OCI-LY1 (cell line): ENCODE data around the gene CISD1.

Experiments used
- H2AFZ ChIP-seq: fragments of 200-600 bp; sonication (generic), shearing (Covaris generic); 2 replicates; pipeline ENCODE4 v1.6.0; 2014; ENCODE audit warnings: antibody characterized with exemption, mild to moderate bottlenecking, low read length
- H3F3A ChIP-seq: fragments of 200-600 bp; sonication (generic), shearing (Covaris generic); 2 replicates; pipeline ENCODE4 v1.6.0; 2014; ENCODE audit warnings: mild to moderate bottlenecking, antibody characterized with exemption, low read length, moderate library complexity; ENCODE audit not compliant: insufficient read depth
- H3K27ac ChIP-seq: fragments of 200-600 bp; sonication (generic); 2 replicates; pipeline ENCODE4 v1.5.1; 2014; ENCODE audit warnings: low read length, mixed run types, mild to moderate bottlenecking, low read depth; ENCODE audit not compliant: poor library complexity, severe bottlenecking
- H3K27me3 ChIP-seq: fragments of 200-600 bp; sonication (generic); 2 replicates; pipeline ENCODE4 v1.6.0; 2014; ENCODE audit warnings: antibody characterized with exemption, mild to moderate bottlenecking, low read length, moderate library complexity; ENCODE audit not compliant: insufficient read depth
- H3K36me3 ChIP-seq: fragments of 200-600 bp; sonication (generic); 2 replicates; pipeline ENCODE4 v1.6.1; 2014; ENCODE audit warnings: mild to moderate bottlenecking, antibody characterized with exemption, low read length, moderate library complexity, mixed read lengths; ENCODE audit not compliant: insufficient read depth
- H3K4me1 ChIP-seq: fragments of 200-600 bp; sonication (generic); 2 replicates; pipeline ENCODE4 v1.5.1; 2014; ENCODE audit warnings: mild to moderate bottlenecking, low read length, moderate library complexity; ENCODE audit not compliant: insufficient read depth, severe bottlenecking
- H3K4me2 ChIP-seq: fragments of 200-600 bp; sonication (generic), shearing (Covaris generic); 2 replicates; pipeline ENCODE4 v1.6.1; 2014; ENCODE audit warnings: low read length
- H3K4me3 ChIP-seq: fragments of 200-600 bp; sonication (generic); 2 replicates; pipeline ENCODE4 v1.5.1; 2014; ENCODE audit warnings: low read length, low read depth, mild to moderate bottlenecking, mixed read lengths; ENCODE audit not compliant: poor library complexity, severe bottlenecking
- H3K79me2 ChIP-seq: fragments of 200-600 bp; shearing (Covaris generic); 2 replicates; pipeline ENCODE4 v1.6.1; 2016; ENCODE audit warnings: mixed run types, low read length, mixed read lengths; ENCODE audit not compliant: insufficient read depth
- H3K9ac ChIP-seq: fragments of 200-600 bp; sonication (generic), shearing (Covaris generic); 2 replicates; pipeline ENCODE4 v1.6.1; 2014; ENCODE audit warnings: mild to moderate bottlenecking, low read length, mixed read lengths
- H3K9me2 ChIP-seq: fragments of 200-600 bp; sonication (generic), shearing (Covaris generic); 2 replicates; pipeline ENCODE4 v1.6.1; 2014; ENCODE audit warnings: low read depth, mild to moderate bottlenecking, low read length, mixed read lengths
- H3K9me3 ChIP-seq: fragments of 200-600 bp; shearing (Covaris generic); 2 replicates; pipeline ENCODE4 v1.6.1; 2014; ENCODE audit warnings: low read length, mixed read lengths
- H4K20me1 ChIP-seq: fragments of 200-600 bp; sonication (generic), shearing (Covaris generic); 2 replicates; pipeline ENCODE4 v1.6.0; 2016; ENCODE audit warnings: mild to moderate bottlenecking, low read length; ENCODE audit not compliant: insufficient read depth
- CTCF ChIP-seq: fragments of 200-600 bp; sonication (generic), shearing (Covaris generic); IDR thresholded peaks from 2 replicates; pipeline ENCODE4 v1.5.1; 2017; ENCODE audit warnings: mild to moderate bottlenecking, antibody characterized with exemption, low read length, moderate library complexity, mixed read lengths
- EZH2 ChIP-seq: fragments of 200-600 bp; sonication (generic), shearing (Covaris generic); IDR thresholded peaks from 2 replicates; pipeline ENCODE4 v1.8.0; 2017; ENCODE audit warnings: borderline replicate concordance, mixed run types, mild to moderate bottlenecking, antibody characterized with exemption, low read length, moderate library complexity, mixed read lengths

CISD1 gene

GRCh38 chr10:58281092-58281752 lies 12.3 kb downstream of the CISD1 start:
- Histone ChIP-seq H2AFZ (no peak overlapping the region), H3K9me3 (no peaks in the 10 kb centered on the region), H3K27ac (peak overlapping the region; percentile 38), H3K36me3 (peaks cover 48% of the 10 kb centered on the region), H3K9me2 (no peaks in the 10 kb centered on the region), H3K9ac (no peak overlapping the region), H3K79me2 (0 out of 2 replicates have a peak, but pooled peaks cover 7% of the 10 kb centered on the region), H3F3A (peaks cover 4% of the 10 kb centered on the region; the same call in 1 of the 2 replicates), H4K20me1 (no peaks in the 10 kb centered on the region), H3K27me3 (no peaks in the 10 kb centered on the region), H3K4me2 (peak overlapping the region; percentile 17; the same call in 1 of the 2 replicates), H3K4me3 (no peak overlapping the region), H3K4me1 (peaks cover 45% of the 10 kb centered on the region)
- TF ChIP-seq EZH2 (no peak), CTCF (no peak)

- Histone ChIP-seq H3K27ac (peak overlapping the region; percentile 35), H4K20me1 (no peaks in the 10 kb centered on the region), H3K9me3 (no peaks in the 10 kb centered on the region), H3K9me2 (no peaks in the 10 kb centered on the region), H3K4me1 (peaks cover 45% of the 10 kb centered on the region), H3K4me2 (peak overlapping the region; percentile 13; the same call in 1 of the 2 replicates), H2AFZ (no peak overlapping the region), H3K9ac (no peak overlapping the region), H3K79me2 (no peaks in the 10 kb centered on the region), H3F3A (no peaks in the 10 kb centered on the region), H3K36me3 (peaks cover 40% of the 10 kb centered on the region), H3K4me3 (no peak overlapping the region), H3K27me3 (no peaks in the 10 kb centered on the region)
- no peak for TF ChIP-seq EZH2
- TF ChIP-seq CTCF, result no peak
Observed at GRCh38 chr10:58282615-58283014, 13.7 kb downstream of the CISD1 start.

GRCh38 chr10:58291538-58292174 lies 22.7 kb downstream of the CISD1 start:
- no peaks in the 10 kb centered on the region for H3F3A ChIP-seq
- H3K4me3 ChIP-seq, result no peak overlapping the region
- H3K4me1 ChIP-seq, result no peaks in the 10 kb centered on the region
- peaks cover 6% of the 10 kb centered on the region; the same call in 1 of the 2 replicates for H3K36me3 ChIP-seq
- no peaks in the 10 kb centered on the region for H3K9me2 ChIP-seq
- H3K4me2 ChIP-seq, result no peak overlapping the region
- no peak overlapping the region for H2AFZ ChIP-seq
- H3K9ac ChIP-seq, result no peak overlapping the region
- no peaks in the 10 kb centered on the region for H3K27me3 ChIP-seq
- TF ChIP-seq EZH2, result no peak
- TF ChIP-seq CTCF, result peak; percentile 82
- no peak overlapping the region for H3K27ac ChIP-seq
- no peaks in the 10 kb centered on the region for H4K20me1 ChIP-seq
- H3K79me2 ChIP-seq, result no peaks in the 10 kb centered on the region
- no peaks in the 10 kb centered on the region for H3K9me3 ChIP-seq
